Kidney (tissue), 14 donors: ENCODE data around the gene PIP4K2A. TPM values are rescaled to one million over a fixed set of nuclear protein-coding genes. Genes with fewer than 3 reads are reported as not detected.
"Not testable (repeated sequence)": the region's sequence is repeated elsewhere in the genome, so short reads cannot be mapped to it uniquely, and the experiment has no call there.

Source experiments
- DNase-seq, 5 donors: peaks; one replicate each; pipeline ENCODE4 v3.0.0-alpha.2; 2013 to 2020
- FAIRE-seq: peaks from 2 replicates; lab custom pipeline; 2012; peaks lifted over from hg19 to GRCh38; lab: Jason Lieb, UNC
- H3K27ac ChIP-seq, 2 donors: one replicate each; pipeline ENCODE4 v1.7.0; 2013; ENCODE audit warnings: low read depth in 2 of 2, low read length in 2 of 2, inconsistent platforms in 1 of 2
- H3K27me3 ChIP-seq: one replicate; pipeline ENCODE4 v1.7.1; 2013; ENCODE audit warnings: low read length, inconsistent platforms; ENCODE audit not compliant: control insufficient read depth, insufficient read depth
- H3K36me3 ChIP-seq, 3 donors: one replicate each; pipeline versions ENCODE4 v1.7.0 to v1.7.1; 2013; ENCODE audit warnings: low read length in 3 of 3, control low read depth in 1 of 3, inconsistent platforms in 1 of 3; ENCODE audit not compliant: insufficient read depth in 3 of 3, control insufficient read depth in 2 of 3
- H3K4me1 ChIP-seq, 3 donors: one replicate each; pipeline versions ENCODE4 v1.7.0 to v1.7.1; 2013; ENCODE audit warnings: low read length in 3 of 3, inconsistent platforms in 1 of 3, low read depth in 1 of 3; ENCODE audit not compliant: control insufficient read depth in 2 of 3, insufficient read depth in 2 of 3
- H3K4me3 ChIP-seq, 3 donors: one replicate each; pipeline versions ENCODE4 v1.7.0 to v1.8.1; 2013; ENCODE audit warnings: low read length in 3 of 3, control low read depth in 1 of 3, inconsistent platforms in 1 of 3
- H3K9ac ChIP-seq, 3 donors: one replicate each; pipeline versions ENCODE4 v1.7.0 to v1.7.1; 2013; ENCODE audit warnings: low read length in 3 of 3, control low read depth in 1 of 3, inconsistent platforms in 1 of 3
- H3K9me3 ChIP-seq, 3 donors: one replicate each; pipeline versions ENCODE4 v1.7.0 to v1.7.1; 2013; ENCODE audit warnings: low read length in 3 of 3, control low read depth in 1 of 3, inconsistent platforms in 1 of 3; ENCODE audit not compliant: control insufficient read depth in 2 of 3, insufficient read depth in 1 of 3
- intact Hi-C: fragments of 100-400 bp; cut with DNase I; formaldehyde crosslinking; loops from one replicate; pipeline ENCODE4 v1.11.1; 2022
- polyA plus RNA-seq: library from polyadenylated mRNA; stranded (reverse); fragments of 350-450 nt; fragmentation: Illumina TruSeq; extraction: RNeasy Lipid Tissue Mini Kit (QIAGEN cat#74804); gene quantifications from one replicate; pipeline ENCODE4 v1.2.3, GENCODE V29; 2014; ENCODE audit warnings: low read depth, low replicate concordance; ENCODE audit not compliant: insufficient read depth
- total RNA-seq: library from RNA; stranded (reverse); fragmentation: NEBNext Ultra II Directional; extraction: Animal tissue kit (Norgen Biotek cat#: 25700); gene quantifications from one replicate; pipeline ENCODE4 v1.2.1, GENCODE V29; 2021
- TF ChIP-seq, protein P1 (sequence below): IDR thresholded peaks from 3 replicates; pipeline ENCODE4 v1.5.1; 2012; ENCODE audit warnings: mild to moderate bottlenecking, moderate library complexity, borderline replicate concordance; ENCODE audit not compliant: insufficient read depth; ENCODE audit errors: extremely low read depth
- donor health status: control.
- donor health status: control.
- donor health status: control.
- donor health status: control.
- donor health status: control.
- donor health status: DM: yes; HTN: yes; CAD: no.
- donor health status: Normal renal cell carcinoma (clear cell type).

Gene PIP4K2A
- total and polyA plus RNA-seq, 2 donors from 2014 or later, result 12.2 to 54.6 TPM

DNA sequence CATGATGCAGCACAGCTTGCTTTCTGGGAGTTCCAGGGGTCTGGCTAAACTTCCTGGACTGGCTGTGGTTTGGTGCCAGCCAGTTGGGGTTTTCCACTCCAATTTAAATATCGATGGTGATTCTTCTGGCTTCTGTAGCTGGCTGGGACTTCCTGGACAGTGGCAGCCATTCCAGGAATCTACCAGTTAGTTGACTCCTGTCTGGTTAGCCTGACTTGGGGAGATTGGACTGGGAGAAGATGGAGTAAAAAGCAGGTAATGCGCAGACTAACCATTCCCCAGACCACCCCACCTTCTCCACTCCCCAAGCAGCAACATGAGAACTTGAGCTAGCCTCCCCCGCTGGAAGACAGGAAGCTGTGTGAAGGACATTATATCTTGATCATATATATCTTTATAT, 6.3 kb upstream of the PIP4K2A start:
- TF ChIP-seq, protein P1, sequence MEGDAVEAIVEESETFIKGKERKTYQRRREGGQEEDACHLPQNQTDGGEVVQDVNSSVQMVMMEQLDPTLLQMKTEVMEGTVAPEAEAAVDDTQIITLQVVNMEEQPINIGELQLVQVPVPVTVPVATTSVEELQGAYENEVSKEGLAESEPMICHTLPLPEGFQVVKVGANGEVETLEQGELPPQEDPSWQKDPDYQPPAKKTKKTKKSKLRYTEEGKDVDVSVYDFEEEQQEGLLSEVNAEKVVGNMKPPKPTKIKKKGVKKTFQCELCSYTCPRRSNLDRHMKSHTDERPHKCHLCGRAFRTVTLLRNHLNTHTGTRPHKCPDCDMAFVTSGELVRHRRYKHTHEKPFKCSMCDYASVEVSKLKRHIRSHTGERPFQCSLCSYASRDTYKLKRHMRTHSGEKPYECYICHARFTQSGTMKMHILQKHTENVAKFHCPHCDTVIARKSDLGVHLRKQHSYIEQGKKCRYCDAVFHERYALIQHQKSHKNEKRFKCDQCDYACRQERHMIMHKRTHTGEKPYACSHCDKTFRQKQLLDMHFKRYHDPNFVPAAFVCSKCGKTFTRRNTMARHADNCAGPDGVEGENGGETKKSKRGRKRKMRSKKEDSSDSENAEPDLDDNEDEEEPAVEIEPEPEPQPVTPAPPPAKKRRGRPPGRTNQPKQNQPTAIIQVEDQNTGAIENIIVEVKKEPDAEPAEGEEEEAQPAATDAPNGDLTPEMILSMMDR, result no peak
- intact Hi-C loops, result no loop called here
- DNase-seq (no peak), FAIRE-seq (no peak)
- Histone ChIP-seq H3K9ac (no peak overlapping the region), H3K27ac (no peak overlapping the region), H3K4me3 (no peak overlapping the region), H3K9me3 (no peaks in the 10 kb centered on the region), H3K36me3 (no peaks in the 10 kb centered on the region), H3K4me1 (no peaks in the 10 kb centered on the region), H3K27me3 (no peaks in the 10 kb centered on the region)

DNA sequence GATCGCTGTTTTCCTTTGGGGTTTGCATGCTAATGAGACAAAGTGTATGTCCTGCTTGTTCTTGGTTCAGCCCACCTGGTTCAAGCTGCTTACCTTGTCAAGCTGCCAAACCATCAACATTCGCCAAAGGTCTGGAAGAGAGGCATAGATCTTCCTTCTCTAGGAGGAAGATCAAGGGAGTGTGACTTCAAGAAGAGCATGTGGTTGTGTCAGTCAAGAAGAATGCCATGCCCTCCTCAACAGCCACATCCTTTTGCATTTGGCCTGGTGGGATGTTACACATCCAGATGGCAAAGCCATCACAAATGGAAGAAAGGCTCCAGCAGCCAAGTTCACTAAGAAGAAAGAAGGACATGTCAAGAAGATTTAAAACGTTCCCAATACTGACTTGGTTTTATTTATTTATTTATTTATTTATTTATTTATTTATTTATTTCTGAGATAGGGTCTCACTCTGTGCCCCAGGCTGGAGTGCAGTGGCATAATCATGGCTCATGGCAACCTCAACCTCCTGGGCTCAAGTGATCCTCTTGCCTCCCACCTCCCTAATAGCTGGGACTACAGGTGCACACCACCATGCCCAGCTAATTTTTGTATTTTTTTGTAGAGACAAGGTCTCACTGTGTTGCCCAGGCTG, 5.1 kb upstream of the PIP4K2A start:
- no peak for FAIRE-seq

DNA sequence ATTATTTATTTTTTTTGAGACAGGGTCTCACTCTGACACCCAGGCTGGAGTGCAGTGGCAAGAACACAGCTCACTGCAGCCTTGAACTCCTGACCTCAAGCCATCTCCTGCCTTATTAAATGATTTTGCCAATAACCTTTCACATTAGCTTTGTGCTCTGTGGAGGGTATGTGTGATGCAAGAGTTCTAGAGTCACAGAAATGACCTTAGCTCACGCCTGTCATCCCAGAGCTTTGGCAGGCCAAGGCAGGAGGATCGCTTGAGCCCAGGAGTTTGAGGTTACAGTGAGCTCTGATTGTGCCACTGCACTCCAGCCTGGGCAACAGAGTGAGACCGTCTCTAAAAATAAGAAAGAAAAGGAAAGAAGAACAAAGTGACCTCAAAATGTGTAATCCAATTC, 4.3 kb upstream of the PIP4K2A start:
- H3K36me3 ChIP-seq, DNase-seq, H3K4me3 ChIP-seq, H3K27ac ChIP-seq, FAIRE-seq, intact Hi-C loops, H3K9me3 ChIP-seq, H3K9ac ChIP-seq, H3K27me3 ChIP-seq, H3K4me1 ChIP-seq: not testable (repeated sequence)

More for the DNA sequence above, 5.1 kb upstream of the PIP4K2A start:
- DNase-seq, result no peak
- TF ChIP-seq, protein P1, result no peak
- Histone ChIP-seq H3K4me1 (no peaks in the 10 kb centered on the region), H3K27me3 (no peaks in the 10 kb centered on the region), H3K9me3 (no peaks in the 10 kb centered on the region), H3K4me3 (no peak overlapping the region), H3K27ac (no peak overlapping the region), H3K36me3 (no peaks in the 10 kb centered on the region), H3K9ac (no peak overlapping the region)
- intact Hi-C loops, result no loop called here

DNA sequence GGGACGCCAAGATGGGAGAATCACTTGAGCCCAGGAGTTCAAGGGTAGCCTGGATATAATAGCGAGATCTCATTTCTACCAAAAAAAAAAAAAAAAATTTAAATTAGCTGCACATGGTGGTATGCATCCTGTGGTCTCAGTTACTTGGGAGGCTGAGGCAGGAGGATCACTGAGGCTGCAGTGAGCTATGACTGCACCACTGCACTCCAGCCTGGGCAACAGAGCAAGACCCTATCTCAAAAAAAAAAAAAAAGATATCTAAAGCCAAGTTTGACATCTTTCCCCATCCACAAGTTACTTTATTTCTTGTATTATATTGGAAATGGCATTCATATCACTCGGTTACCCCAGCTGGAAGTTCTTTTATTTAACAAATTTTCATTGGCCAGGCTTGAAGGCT, 3.4 kb upstream of the PIP4K2A start:
- H3K9me3 ChIP-seq, result no peaks in the 10 kb centered on the region
- H3K27me3 ChIP-seq, result no peaks in the 10 kb centered on the region
- no peaks in the 10 kb centered on the region for H3K4me1 ChIP-seq
- H3K27ac ChIP-seq, result no peak overlapping the region
- H3K36me3 ChIP-seq, result no peaks in the 10 kb centered on the region
- intact Hi-C loops, result no loop called here
- H3K4me3 ChIP-seq, result no peak overlapping the region
- no peak for FAIRE-seq
- no peak overlapping the region for H3K9ac ChIP-seq
- no peak for DNase-seq
- TF ChIP-seq, protein P1, result no peak
